ENCODE data around the gene CFD. TPM values are rescaled to one million over a fixed set of nuclear protein-coding genes. Genes with fewer than 3 reads are reported as not detected.
A peak's percentile ranks its signal among the peaks of the same experiment; 100 is the strongest.
"Not testable (repeated sequence)": the region's sequence is repeated elsewhere in the genome, so short reads cannot be mapped to it uniquely, and the experiment has no call there.

CFD gene
- polyA plus RNA-seq, 4 donors: 2.1 to 5.7 (median 2.6) TPM

DNA sequence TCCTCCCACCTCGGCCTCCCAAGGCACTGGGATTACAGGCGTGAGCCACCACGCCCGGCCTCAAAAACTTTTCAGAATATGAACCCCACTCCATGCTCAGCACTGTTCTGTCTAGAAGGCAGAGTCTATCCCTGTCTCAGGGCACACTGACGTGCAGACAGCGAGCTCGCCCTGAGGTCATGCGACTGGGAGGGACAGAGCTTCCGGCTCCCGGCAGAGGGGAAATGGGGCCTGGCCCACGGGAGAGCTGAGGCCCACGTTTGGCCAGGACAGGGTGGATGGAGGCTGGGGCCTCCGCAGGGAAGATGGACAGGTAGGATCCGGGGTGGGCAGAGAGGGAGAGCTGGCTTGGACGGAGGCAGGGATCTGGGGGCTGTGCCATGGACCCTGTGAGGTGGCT is 34.6 kb upstream of the CFD start:
- no peak for DNase-seq (ENCODE audit: low read depth in 4 of 4, low spot score in 3 of 4)

DNA sequence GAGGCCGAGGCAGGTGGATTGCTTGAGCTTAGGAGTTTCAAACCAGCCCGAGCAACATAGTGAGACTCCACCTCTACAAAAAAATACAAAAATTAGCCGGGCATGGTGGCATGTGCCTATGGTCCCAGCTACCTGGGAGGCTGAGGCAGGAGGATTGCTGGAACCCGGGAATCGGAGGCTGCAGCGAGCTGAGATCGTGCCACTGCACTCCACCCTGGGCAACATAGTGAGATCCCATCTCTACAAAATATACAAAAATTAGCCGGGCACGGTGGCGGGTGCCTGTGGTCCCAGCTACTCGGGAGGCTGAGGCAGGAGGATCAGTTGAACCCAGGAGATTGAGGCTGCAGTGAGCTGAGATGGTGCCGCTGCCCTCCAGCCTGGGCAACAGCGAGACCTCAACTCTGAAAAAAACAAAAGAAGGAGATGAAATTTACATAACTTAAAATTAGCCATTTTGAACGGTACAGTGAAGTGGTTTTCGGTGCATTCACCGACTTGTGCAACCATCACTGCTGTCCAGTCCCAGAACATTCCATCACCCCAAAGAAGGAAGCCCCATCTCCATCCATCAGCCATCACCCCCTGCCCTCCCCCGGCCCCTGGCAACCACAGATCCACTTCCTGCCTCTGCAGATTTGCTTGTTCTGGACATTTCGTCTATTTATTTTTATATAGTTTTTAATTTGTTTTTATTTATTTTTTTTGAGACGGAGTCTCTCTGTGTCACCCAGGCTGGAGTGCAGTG is 33.4 kb upstream of the CFD start:
- DNase-seq (ENCODE audit: low read depth in 4 of 4, low spot score in 3 of 4): no peak

- no peak for DNase-seq (ENCODE audit: low read depth in 4 of 4, low spot score in 3 of 4)
Observed at GRCh38 chr19:827314-827709, 32.2 kb upstream of the CFD start.

GRCh38 chr19:827710-828321 is 31.6 kb upstream of the CFD start, which contains the start of gene AZU1:
Gene AZU1, plus strand, starts transcription at chr19:827837. Its CDS starts 10 bp downstream, at chr19:827847.
- DNase-seq (ENCODE audit: low read depth in 4 of 4, low spot score in 3 of 4): no peak

- DNase-seq (ENCODE audit: low read depth in 4 of 4, low spot score in 3 of 4): no peak
Observed at GRCh38 chr19:829129-829758, 30.2 kb upstream of the CFD start.

DNA sequence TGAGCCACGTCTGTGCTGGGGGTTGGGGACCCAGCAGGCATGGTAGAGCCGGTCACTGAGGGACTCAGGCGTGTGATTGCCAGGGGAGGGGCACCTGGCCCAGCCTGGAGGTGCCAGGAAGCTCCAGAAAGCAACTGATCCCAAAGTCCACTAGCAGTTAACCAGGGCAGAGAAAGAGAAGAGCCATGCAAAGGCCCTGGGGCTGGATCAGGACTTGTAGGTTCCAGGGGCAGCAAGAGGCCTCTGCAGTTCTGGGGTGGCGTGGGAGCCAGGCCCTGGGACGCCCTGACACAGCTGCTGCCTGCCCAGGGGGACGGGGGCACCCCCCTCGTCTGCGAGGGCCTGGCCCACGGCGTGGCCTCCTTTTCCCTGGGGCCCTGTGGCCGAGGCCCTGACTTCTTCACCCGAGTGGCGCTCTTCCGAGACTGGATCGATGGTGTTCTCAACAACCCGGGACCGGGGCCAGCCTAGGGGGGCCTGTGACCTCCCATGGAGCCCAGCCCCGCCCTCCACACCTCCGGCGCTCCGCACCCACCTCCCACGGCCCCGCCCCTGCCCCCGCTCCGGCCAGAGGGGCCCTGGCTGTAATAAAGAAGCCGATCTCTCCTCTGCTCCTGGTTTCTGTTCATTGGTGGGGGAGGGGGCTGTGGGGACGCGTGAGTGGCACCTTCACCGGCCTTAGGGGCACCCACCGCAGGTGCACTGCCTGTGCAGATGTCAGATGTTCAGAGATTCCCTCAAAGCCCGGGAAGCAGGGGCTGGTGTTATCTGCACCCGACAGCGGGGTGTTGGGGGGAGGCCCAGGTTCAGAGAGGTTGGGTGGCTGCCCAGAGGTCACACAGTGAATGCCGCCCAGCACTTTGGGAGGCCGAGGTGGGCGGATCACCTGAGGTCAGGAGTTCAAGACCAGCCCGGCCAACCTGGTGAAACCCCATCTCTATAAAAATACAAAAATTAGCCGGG is 27.8 kb upstream of the CFD start:
- DNase-seq (ENCODE audit: low read depth in 4 of 4, low spot score in 3 of 4): no peak

- no peak for DNase-seq (ENCODE audit: low read depth in 4 of 4, low spot score in 3 of 4)
Observed at GRCh38 chr19:834216-834615, 25.2 kb upstream of the CFD start.

DNA sequence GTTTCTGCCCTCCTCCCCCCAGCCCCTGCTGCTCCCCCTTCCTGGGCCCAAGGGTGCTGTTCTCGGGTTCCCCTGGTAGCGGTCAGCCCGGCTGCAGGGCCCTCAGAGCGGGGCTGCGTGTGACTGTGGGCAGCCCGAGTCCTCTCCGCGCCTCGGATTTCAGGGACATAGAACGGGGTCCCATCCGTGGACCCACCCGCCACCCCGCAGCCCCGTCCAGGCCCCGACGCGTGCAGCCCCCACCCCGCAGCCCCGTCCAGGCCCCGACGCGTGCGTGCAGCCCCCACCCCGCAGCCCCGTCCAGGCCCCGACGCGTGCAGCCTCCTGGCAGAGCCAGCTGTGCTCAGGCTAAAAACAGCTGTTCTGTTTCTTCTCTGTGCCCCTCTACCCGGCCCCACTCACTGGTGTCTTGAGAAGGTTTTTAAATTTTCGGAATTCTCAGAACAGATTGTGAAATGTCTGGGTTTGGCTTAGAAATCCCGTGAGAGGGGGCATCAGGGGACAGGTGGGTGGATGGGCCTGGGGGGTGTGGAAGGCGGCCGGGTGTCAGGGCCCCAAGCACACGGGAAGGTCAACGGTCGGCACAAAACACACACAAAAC is 24.2 kb upstream of the CFD start:
- DNase-seq (ENCODE audit: low read depth in 4 of 4, low spot score in 3 of 4): no peak

GRCh38 chr19:840519-841206 is 18.8 kb upstream of the CFD start, which contains the start of gene PRTN3:
Gene PRTN3, plus strand, starts transcription at chr19:840999. Its CDS starts 10 bp downstream, at chr19:841009.
- DNase-seq (ENCODE audit: low read depth in 4 of 4, low spot score in 3 of 4): no peak

GRCh38 chr19:842802-843179 is 16.7 kb upstream of the CFD start:
- not testable (repeated sequence) for DNase-seq (ENCODE audit: low read depth in 4 of 4, low spot score in 3 of 4)

DNA sequence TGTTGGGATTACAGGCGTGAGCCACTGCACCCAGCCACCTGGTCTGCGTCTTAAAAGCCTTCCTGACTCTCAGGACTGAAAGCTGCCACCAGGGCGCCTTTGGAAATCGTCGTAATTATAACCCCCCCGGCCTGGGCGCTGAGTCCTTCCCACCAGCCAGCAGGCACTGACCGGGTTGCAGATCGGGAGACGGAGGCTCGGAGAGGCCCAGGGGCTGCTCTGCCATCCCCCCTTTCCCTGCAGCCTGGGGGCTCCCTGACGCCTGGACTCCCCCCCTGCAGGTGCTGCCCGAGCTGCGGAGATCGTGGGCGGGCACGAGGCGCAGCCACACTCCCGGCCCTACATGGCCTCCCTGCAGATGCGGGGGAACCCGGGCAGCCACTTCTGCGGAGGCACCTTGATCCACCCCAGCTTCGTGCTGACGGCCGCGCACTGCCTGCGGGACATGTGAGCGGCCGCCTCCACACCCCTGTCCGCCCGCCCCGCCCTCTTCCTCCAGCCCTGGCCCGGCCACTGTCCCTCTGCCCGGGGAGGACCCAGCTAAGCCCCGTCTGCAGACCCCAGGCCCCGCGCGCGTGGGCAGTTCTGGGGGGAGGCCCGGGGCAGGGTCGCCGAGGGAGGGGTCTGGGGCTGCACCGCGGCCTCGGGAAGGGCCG is 16.2 kb upstream of the CFD start:
- DNase-seq (ENCODE audit: low read depth in 4 of 4, low spot score in 3 of 4): no peak

GRCh38 chr19:843836-844545 is 15.5 kb upstream of the CFD start:
- no peak for DNase-seq (ENCODE audit: low read depth in 4 of 4, low spot score in 3 of 4)

DNA sequence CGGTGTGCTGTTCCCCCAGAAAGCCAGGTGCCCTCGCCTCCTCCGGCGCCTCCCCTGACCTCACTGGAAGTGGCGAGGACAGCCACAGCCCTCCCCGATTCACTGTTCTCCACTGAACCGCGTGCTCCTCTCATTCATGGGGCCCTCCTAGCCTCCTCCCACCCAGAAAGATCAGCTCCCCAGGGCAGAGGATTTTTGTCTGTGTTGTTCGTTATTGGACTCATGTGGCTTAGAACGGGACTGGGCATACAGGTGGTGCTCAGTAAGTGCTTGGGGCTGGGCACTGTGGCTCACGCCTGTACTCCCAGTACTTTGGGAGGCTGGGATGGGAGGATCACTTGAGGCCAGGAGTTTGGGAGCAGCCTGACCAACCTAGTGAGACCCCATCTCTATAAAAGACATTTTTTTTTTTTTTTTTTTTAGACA is 14.9 kb upstream of the CFD start:
- no peak for DNase-seq (ENCODE audit: low read depth in 4 of 4, low spot score in 3 of 4)

DNA sequence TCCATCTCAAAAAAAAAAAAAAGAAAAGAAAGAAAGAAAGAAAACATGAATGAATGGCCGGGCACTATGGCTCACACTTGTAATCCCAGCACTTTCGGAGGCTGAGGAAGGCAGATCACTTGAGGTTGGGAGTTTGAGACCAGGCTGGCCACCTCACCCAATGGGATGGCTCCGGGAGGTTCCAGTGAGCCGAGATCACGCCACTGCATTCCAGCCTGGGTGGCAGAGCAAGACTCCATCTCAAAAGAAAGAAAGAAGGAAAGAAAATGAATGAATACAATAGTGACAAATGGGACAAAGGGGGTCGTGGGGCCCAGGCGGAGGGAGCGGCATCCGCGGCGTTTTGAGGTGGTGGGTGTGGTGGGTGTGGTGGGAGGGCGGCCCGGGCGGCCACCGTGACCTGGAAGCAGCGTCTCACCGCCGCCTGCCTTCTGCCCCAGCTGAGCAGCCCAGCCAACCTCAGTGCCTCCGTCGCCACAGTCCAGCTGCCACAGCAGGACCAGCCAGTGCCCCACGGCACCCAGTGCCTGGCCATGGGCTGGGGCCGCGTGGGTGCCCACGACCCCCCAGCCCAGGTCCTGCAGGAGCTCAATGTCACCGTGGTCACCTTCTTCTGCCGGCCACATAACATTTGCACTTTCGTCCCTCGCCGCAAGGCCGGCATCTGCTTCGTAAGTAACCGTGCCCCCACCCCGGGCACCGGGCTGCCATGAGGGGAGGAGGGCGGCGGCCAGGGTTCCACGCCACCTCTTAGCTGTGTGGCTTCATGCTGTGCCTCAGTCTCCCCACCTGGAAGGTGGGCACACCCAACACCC is 13.6 kb upstream of the CFD start:
- no peak for DNase-seq (ENCODE audit: low read depth in 4 of 4, low spot score in 3 of 4)

DNA sequence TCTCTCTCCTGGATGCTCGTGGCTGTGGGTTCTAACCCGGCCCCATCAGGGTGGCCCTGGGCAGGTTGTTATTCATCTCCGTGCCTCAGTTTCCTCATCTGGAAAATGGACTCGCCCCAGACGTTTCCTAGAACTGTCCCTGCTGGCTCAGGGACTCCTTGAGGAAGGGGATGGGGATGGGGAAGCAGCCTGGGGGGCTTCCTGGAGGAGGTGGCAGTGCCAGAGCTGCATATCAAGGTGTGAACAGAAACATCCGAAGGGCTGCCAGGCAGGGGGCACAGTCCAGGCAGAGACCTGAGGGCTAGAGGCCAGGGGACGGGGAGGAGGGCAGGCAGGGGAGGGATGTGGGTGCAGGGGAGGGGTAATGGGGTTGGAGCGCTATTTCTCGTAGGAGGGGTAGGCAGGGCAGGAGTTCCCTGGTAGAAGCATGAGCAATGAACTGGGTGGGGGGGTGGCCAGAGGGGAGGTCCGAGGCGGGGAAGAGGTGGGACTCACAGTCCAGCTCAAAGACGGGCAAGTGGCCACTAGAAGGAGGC is 11.0 kb upstream of the CFD start:
- no peak for DNase-seq (ENCODE audit: low read depth in 4 of 4, low spot score in 3 of 4)

DNA sequence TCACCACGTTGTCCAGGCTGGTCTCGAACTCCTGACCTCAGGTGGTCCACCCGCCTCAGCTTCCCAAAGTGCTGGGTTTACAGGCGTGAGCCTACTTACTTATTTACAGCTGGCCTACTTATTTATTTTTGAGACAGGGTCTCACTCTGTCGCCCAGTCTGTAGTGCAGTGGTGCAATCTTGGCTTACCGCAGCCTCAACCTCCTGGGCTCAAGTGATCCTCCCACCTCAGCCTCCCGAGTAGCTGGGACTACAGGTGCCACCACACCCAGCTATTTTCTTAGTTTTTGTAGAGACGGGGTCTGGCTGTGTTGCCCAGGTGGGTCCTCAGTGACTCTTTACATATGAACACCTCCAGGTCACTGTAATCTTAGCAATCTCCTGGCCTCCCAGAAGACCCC is 10.3 kb upstream of the CFD start:
- not testable (repeated sequence) for DNase-seq (ENCODE audit: low read depth in 4 of 4, low spot score in 3 of 4)

DNA sequence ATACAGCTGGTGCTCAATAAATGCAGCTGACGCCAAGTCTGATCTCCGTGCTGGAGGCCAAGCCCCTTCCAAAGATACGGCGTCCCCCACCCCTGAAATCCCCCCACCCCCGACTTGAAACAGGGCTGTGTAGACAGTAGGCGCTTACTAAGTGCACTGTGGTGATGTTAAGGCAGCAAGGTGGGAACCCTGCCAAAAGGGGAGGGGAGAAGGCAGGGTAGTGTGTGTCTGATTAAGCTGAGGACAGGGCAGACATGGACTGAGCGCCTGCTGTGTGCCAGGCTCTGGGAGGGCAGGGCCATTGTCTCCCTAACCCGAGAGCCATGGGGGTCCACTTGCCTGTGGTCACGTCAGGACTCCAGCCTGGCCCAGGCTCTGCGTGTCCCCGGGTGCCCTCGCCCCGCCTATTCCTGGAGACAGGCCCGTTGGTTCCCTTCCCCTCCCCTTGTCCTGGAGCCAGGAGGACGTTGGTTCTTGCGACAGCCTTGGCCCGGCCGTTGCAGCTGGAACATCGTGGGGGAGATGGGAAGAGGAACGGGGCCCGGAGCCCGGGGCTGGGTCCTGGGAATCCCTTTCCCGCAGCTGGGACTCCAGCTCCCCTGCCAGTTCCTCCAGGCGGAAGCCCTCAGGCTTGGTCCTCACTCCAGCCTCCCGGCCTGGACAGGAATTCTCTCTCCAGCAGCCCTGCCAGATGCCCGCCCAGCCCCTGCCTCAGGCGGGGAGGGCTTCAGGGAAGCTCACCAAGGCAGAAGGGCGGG is 9.1 kb upstream of the CFD start:
- DNase-seq (ENCODE audit: low read depth in 4 of 4, low spot score in 3 of 4): peak in 1 of 4 donors; percentile 54

Data from right renal pelvis (tissue), 4 donors.